Endothelial cell (in vitro differentiated cells): ENCODE results near the gene PLPPR3. TPM values are rescaled to one million over a fixed set of nuclear protein-coding genes. Genes with fewer than 3 reads are reported as not detected.
"Not testable (repeated sequence)": the region's sequence is repeated elsewhere in the genome, so short reads cannot be mapped to it uniquely, and the experiment has no call there.

Experiments used
- DNase-seq: peaks from one replicate; pipeline ENCODE4 v3.0.0; 2021; ENCODE audit warnings: low spot score
- H3K27ac Mint-ChIP-seq: one replicate; pipeline ENCODE4 v1.8.0; 2021; ENCODE audit warnings: mixed read lengths, inconsistent platforms; ENCODE audit not compliant: unreplicated experiment
- H3K27me3 Mint-ChIP-seq: one replicate; pipeline ENCODE4 v1.8.0; 2021; ENCODE audit warnings: mild to moderate bottlenecking, moderate library complexity, mixed read lengths, inconsistent platforms; ENCODE audit not compliant: unreplicated experiment
- H3K36me3 Mint-ChIP-seq: one replicate; pipeline ENCODE4 v1.8.0; 2021; ENCODE audit warnings: mild to moderate bottlenecking, low read depth, mixed read lengths, inconsistent platforms; ENCODE audit not compliant: unreplicated experiment
- H3K4me1 Mint-ChIP-seq: one replicate; pipeline ENCODE4 v1.8.0; 2021; ENCODE audit warnings: mild to moderate bottlenecking, mixed read lengths, inconsistent platforms; ENCODE audit not compliant: unreplicated experiment
- H3K4me3 Mint-ChIP-seq: one replicate; pipeline ENCODE4 v1.8.0; 2021; ENCODE audit warnings: mild to moderate bottlenecking, mixed read lengths, inconsistent platforms; ENCODE audit not compliant: unreplicated experiment
- H3K9me3 Mint-ChIP-seq: one replicate; pipeline ENCODE4 v1.8.0; 2021; ENCODE audit warnings: mixed read lengths, inconsistent platforms; ENCODE audit not compliant: unreplicated experiment
- CTCF ChIP-seq: fragments of 200-600 bp; sonication (generic); IDR thresholded peaks from one replicate; pipeline ENCODE4 v1.5.0; 2021; ENCODE audit warnings: antibody characterized with exemption; ENCODE audit not compliant: unreplicated experiment
- total RNA-seq: library from RNA; stranded (reverse); fragmentation: NEBNext Ultra II Directional; extraction: Animal tissue kit (Norgen Biotek cat#: 25700); gene quantifications from one replicate; pipeline ENCODE4 v1.2.1, GENCODE V29; 2021; ENCODE audit not compliant: unreplicated experiment

PLPPR3 gene
- total RNA-seq, 1 donor from 2014 or later: 17.6 TPM

GRCh38 chr19:853014-853585 is 31.3 kb upstream of the PLPPR3 start:
- H3K4me1 Mint-ChIP-seq: no peaks in the 10 kb centered on the region
- no peak overlapping the region for H3K4me3 Mint-ChIP-seq
- H3K9me3 Mint-ChIP-seq: no peaks in the 10 kb centered on the region
- H3K27me3 Mint-ChIP-seq: no peaks in the 10 kb centered on the region
- no peak overlapping the region for H3K27ac Mint-ChIP-seq
- no peaks in the 10 kb centered on the region for H3K36me3 Mint-ChIP-seq
- TF ChIP-seq CTCF: no peak
- no peak for DNase-seq

- Mint-ChIP-seq H3K4me3 (no peak within 1 kb of the TSS), H3K27ac (no peak within 1 kb of the TSS), H3K27me3 (no peaks in the 10 kb centered on the region), H3K4me1 (no peaks in the 10 kb centered on the region), H3K9me3 (no peaks in the 10 kb centered on the region), H3K36me3 (no peaks in the 10 kb centered on the region)
- no peak for TF ChIP-seq CTCF
- no peak for DNase-seq
Measured at GRCh38 chr19:852136-853013, 30.6 kb upstream of the PLPPR3 start, which contains the start of gene ELANE. Gene ELANE (plus strand): TSS chr19:852303. CDS start chr19:852329, 26 bp downstream.

GRCh38 chr19:850979-851335 is 29.2 kb upstream of the PLPPR3 start:
- no peak for TF ChIP-seq CTCF

GRCh38 chr19:850221-850978 is 28.6 kb upstream of the PLPPR3 start:
- no peaks in the 10 kb centered on the region for H3K4me1 Mint-ChIP-seq
- no peak overlapping the region for H3K4me3 Mint-ChIP-seq
- no peaks in the 10 kb centered on the region for H3K36me3 Mint-ChIP-seq
- H3K27me3 Mint-ChIP-seq: peaks cover 1% of the 10 kb centered on the region
- no peak for TF ChIP-seq CTCF
- H3K27ac Mint-ChIP-seq: no peak overlapping the region
- no peaks in the 10 kb centered on the region for H3K9me3 Mint-ChIP-seq
- DNase-seq: no peak

More at GRCh38 chr19:850979-851335, 29.2 kb upstream of the PLPPR3 start:
- Mint-ChIP-seq H3K27me3 (peaks cover 1% of the 10 kb centered on the region), H3K36me3 (no peaks in the 10 kb centered on the region), H3K4me3 (no peak overlapping the region), H3K9me3 (no peaks in the 10 kb centered on the region), H3K4me1 (no peaks in the 10 kb centered on the region), H3K27ac (no peak overlapping the region)
- no peak for DNase-seq

GRCh38 chr19:849195-849594 is 27.4 kb upstream of the PLPPR3 start:
- not testable (repeated sequence) for H3K9me3 Mint-ChIP-seq, H3K36me3 Mint-ChIP-seq, DNase-seq, H3K27me3 Mint-ChIP-seq, H3K4me1 Mint-ChIP-seq, H3K4me3 Mint-ChIP-seq, H3K27ac Mint-ChIP-seq
